Measurements from ENCODE around the gene PGC.

DNA sequence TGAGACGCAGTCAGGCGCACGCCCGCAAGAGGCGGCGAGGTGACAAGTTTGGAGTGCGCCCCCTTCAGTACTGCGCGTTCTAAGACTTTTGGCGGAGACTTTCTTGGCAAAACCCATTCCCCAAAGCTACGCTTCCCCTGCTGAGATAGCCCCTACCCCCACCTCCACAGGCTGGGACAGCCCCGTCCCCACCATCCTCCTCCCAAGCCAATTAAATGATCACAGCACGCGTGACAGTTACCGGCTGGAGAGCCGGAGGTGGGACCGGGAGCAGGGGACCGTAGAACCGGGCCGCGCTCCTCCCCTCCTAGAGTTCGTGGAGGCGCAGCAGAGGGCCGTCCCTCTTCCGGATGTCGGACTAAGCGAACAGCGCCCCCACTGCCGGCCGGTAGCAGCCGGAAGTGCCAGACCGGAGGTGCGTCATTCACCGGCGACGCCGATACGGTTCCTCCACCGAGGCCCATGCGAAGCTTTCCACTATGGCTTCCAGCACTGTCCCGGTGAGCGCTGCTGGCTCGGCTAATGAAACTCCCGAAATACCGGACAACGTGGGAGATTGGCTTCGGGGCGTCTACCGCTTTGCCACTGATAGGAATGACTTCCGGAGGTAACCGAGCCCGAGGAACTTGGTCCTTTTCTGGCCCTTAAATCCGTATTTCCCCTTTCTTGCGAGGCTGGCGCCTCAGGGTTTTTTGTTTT, 40.2 kb upstream of the PGC start, which contains the start of gene TOMM6:
- peak in 1 of 2 donors; percentile 21 for TF ChIP-seq POLR2A (IDR thresholded peaks at IDR 0.05)
- TF ChIP-seq, protein P1, sequence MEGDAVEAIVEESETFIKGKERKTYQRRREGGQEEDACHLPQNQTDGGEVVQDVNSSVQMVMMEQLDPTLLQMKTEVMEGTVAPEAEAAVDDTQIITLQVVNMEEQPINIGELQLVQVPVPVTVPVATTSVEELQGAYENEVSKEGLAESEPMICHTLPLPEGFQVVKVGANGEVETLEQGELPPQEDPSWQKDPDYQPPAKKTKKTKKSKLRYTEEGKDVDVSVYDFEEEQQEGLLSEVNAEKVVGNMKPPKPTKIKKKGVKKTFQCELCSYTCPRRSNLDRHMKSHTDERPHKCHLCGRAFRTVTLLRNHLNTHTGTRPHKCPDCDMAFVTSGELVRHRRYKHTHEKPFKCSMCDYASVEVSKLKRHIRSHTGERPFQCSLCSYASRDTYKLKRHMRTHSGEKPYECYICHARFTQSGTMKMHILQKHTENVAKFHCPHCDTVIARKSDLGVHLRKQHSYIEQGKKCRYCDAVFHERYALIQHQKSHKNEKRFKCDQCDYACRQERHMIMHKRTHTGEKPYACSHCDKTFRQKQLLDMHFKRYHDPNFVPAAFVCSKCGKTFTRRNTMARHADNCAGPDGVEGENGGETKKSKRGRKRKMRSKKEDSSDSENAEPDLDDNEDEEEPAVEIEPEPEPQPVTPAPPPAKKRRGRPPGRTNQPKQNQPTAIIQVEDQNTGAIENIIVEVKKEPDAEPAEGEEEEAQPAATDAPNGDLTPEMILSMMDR (IDR thresholded peaks at IDR 0.05), result peak in 1 of 3 donors; percentile 88
